ENCODE data around the gene NUP37.

DNA sequence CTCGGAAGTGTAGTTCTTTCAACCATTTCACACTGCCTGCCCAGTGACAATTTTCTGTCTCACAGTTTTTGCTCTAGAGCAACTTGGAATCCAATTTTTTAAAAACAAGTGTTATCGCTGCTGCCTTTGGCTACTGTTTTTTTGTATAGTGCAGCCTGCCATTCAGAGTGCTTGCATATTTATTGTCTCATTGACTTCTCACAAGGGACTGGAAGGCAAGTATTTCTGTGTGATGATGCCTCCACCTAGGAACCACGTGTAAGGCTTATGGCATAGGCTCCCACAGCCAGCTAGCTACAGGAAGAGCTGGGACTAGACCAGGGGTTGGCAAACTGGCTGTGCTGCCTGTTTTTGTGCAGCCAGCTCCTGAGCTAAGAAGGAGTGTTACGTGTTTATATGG, 972 bp upstream of the NUP37 start:
- TF ChIP-seq, protein P1, sequence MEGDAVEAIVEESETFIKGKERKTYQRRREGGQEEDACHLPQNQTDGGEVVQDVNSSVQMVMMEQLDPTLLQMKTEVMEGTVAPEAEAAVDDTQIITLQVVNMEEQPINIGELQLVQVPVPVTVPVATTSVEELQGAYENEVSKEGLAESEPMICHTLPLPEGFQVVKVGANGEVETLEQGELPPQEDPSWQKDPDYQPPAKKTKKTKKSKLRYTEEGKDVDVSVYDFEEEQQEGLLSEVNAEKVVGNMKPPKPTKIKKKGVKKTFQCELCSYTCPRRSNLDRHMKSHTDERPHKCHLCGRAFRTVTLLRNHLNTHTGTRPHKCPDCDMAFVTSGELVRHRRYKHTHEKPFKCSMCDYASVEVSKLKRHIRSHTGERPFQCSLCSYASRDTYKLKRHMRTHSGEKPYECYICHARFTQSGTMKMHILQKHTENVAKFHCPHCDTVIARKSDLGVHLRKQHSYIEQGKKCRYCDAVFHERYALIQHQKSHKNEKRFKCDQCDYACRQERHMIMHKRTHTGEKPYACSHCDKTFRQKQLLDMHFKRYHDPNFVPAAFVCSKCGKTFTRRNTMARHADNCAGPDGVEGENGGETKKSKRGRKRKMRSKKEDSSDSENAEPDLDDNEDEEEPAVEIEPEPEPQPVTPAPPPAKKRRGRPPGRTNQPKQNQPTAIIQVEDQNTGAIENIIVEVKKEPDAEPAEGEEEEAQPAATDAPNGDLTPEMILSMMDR (IDR thresholded peaks at IDR 0.05) = no peak
- no peak for TF ChIP-seq POLR2A (IDR thresholded peaks at IDR 0.05)
